Peyer's patch (tissue), 4 donors: Measurements from ENCODE around the gene SLC35D3. TPM values are rescaled to one million over a fixed set of nuclear protein-coding genes. Genes with fewer than 3 reads are reported as not detected.
"Not testable (repeated sequence)": the region's sequence is repeated elsewhere in the genome, so short reads cannot be mapped to it uniquely, and the experiment has no call there.

Experiments used
- DNase-seq, 3 donors: peaks; one replicate each; pipeline ENCODE4 v3.0.0-alpha.2; 2017 to 2019
- H3K27ac ChIP-seq, 4 donors: fragments of 200-600 bp; sonication (generic); one replicate each; pipeline ENCODE4 v1.5.1; 2016 to 2019
- H3K27me3 ChIP-seq, 2 donors: fragments of 200-600 bp; sonication (generic); one replicate each; pipeline ENCODE4 v1.5.1; 2019
- H3K36me3 ChIP-seq, 3 donors: fragments of 200-600 bp; sonication (generic); one replicate each; pipeline ENCODE4 v1.5.1; 2016 to 2019
- H3K4me1 ChIP-seq, 4 donors: fragments of 200-600 bp; sonication (generic); one replicate each; pipeline ENCODE4 v1.5.1; 2016 to 2019
- H3K4me3 ChIP-seq, 4 donors: fragments of 200-600 bp; sonication (generic); 1 replicate in 3 of 4; 2 replicates in 1 of 4; pipeline ENCODE4 v1.5.1; 2016 to 2019; ENCODE audit warnings: mild to moderate bottlenecking in 1 of 4
- H3K9me3 ChIP-seq, 4 donors: fragments of 200-600 bp; sonication (generic); one replicate each; pipeline ENCODE4 v1.5.1; 2016 to 2019; ENCODE audit warnings: mild to moderate bottlenecking in 1 of 4
- POLR2A ChIP-seq, 2 donors: fragments of 450-650 bp; IDR thresholded peaks; one replicate each; pipeline ENCODE4 v1.5.1; 2017; ENCODE audit warnings: antibody characterized with exemption in 2 of 2, mild to moderate bottlenecking in 2 of 2, moderate library complexity in 2 of 2
- total RNA-seq, 4 donors: library from RNA; depleted of rRNA; stranded (reverse); fragments of >200 nt; gene quantifications; one replicate each; pipeline ENCODE4 v1.1.0, GENCODE V29; 2016
- TF ChIP-seq, protein P1 (sequence below), 6 experiments: fragments of 450-650 bp in 4 of 6; fragments of 200-600 bp in 2 of 6; sonication (generic) in 1 of 6; IDR thresholded peaks; one replicate each; pipeline ENCODE4 v1.5.1; 2017 to 2019; ENCODE audit warnings: antibody characterized with exemption in 6 of 6, mild to moderate bottlenecking in 3 of 6, moderate library complexity in 1 of 6

SLC35D3 gene
- total RNA-seq, 4 donors from 2014 or later, result 0.47 TPM; not detected in 3

DNA sequence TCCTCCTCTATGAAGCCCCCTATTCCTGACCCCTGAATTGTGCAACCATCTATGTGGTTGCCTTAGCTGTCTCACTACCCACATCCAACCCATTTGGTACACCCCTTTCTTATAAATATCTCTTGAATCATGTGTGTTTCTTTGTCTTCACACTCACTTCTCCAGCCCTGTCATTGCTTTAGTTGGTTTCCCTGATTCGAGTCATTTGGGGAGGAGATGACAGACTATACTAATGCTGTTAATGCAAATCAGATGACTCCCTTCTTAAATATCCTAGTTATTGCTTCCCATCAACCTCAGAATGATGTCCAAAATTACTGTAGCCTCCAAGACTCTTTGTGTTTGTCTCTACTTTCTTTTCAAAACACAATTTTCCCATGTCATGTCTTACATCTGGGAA, 23.0 kb downstream of the SLC35D3 start:
- TF ChIP-seq, protein P1, sequence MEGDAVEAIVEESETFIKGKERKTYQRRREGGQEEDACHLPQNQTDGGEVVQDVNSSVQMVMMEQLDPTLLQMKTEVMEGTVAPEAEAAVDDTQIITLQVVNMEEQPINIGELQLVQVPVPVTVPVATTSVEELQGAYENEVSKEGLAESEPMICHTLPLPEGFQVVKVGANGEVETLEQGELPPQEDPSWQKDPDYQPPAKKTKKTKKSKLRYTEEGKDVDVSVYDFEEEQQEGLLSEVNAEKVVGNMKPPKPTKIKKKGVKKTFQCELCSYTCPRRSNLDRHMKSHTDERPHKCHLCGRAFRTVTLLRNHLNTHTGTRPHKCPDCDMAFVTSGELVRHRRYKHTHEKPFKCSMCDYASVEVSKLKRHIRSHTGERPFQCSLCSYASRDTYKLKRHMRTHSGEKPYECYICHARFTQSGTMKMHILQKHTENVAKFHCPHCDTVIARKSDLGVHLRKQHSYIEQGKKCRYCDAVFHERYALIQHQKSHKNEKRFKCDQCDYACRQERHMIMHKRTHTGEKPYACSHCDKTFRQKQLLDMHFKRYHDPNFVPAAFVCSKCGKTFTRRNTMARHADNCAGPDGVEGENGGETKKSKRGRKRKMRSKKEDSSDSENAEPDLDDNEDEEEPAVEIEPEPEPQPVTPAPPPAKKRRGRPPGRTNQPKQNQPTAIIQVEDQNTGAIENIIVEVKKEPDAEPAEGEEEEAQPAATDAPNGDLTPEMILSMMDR (IDR thresholded peaks at IDR 0.05), result no peak
- no peak for TF ChIP-seq POLR2A (IDR thresholded peaks at IDR 0.05)
- no peaks in the 10 kb centered on the region for H3K36me3 ChIP-seq
- no peaks in the 10 kb centered on the region for H3K27me3 ChIP-seq
- no peaks in the 10 kb centered on the region for H3K4me1 ChIP-seq
- no peaks in the 10 kb centered on the region for H3K9me3 ChIP-seq
- DNase-seq, result no peak
- no peak overlapping the region for H3K27ac ChIP-seq
- H3K4me3 ChIP-seq, result no peak overlapping the region

DNA sequence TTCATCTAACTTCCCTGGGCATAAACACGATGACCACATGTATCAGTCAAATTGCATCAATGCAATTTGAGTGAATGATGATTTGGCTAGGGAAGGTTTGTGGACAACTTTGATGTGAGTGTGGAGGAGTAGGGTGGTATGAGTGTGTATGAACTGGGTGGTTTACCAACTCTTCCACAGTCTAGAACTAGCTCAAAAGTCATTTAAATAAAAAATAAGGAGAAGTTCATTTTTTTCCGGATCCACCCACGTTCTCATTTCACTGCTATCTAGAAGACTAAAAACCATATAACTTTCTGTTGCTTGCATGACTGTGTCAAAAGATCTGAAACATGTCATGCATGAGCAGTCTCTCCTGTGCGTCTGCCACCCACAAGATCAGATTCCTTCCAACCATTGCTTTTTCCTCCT, 23.6 kb downstream of the SLC35D3 start:
- TF ChIP-seq, protein P1 (IDR thresholded peaks at IDR 0.05), result no peak
- no peak for TF ChIP-seq POLR2A (IDR thresholded peaks at IDR 0.05)
- Histone ChIP-seq H3K27me3 (no peaks in the 10 kb centered on the region), H3K4me1 (no peaks in the 10 kb centered on the region), H3K9me3 (no peaks in the 10 kb centered on the region), H3K4me3 (no peak overlapping the region), H3K27ac (no peak overlapping the region), H3K36me3 (no peaks in the 10 kb centered on the region)
- DNase-seq, result no peak

DNA sequence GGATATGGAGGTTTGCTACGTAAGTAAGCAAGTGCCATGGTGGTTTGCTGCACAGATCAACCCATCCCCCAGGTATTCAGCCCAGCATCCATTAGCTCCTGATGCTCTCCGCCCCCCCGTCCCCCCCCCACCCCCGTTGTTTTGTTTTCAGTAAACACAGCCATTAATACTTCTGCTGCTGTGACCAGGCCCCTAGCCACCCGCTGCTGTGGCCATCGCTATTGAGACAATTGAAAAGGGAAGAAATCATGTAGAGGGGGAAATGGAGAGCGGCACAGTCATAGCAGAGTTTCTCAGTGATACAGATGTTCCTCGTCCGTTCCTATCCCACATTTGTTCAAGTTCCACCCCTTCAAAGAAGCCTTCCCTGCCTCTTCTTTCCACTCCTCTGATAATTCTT, 24.9 kb downstream of the SLC35D3 start:
- H3K4me3 ChIP-seq, result no peak overlapping the region
- H3K9me3 ChIP-seq, result no peaks in the 10 kb centered on the region
- TF ChIP-seq, protein P1 (IDR thresholded peaks at IDR 0.05), result no peak
- no peak for TF ChIP-seq POLR2A (IDR thresholded peaks at IDR 0.05)
- no peaks in the 10 kb centered on the region for H3K27me3 ChIP-seq
- no peaks in the 10 kb centered on the region for H3K36me3 ChIP-seq
- no peaks in the 10 kb centered on the region for H3K4me1 ChIP-seq
- H3K27ac ChIP-seq, result no peak overlapping the region
- no peak for DNase-seq

DNA sequence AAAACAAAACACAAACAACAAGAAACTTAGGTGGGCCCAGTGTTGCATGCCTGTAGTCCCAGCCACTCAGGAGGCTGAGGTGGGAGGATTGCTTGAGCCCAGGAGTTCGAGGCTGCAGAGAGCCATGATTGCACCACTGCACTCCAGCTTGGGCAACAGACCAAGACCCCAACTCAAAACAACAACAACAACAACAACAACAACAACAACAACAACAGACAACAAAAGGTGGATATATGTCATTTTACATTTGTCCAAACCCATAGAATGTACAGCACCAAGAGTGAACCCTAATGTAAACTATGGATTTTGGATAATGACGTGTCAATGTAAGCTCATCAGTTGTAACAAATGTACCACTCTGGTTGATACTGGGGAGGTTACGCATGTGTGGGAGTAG, 27.9 kb downstream of the SLC35D3 start:
- not testable (repeated sequence) for DNase-seq, H3K4me3 ChIP-seq, H3K27me3 ChIP-seq, H3K36me3 ChIP-seq, H3K27ac ChIP-seq, H3K4me1 ChIP-seq, H3K9me3 ChIP-seq

DNA sequence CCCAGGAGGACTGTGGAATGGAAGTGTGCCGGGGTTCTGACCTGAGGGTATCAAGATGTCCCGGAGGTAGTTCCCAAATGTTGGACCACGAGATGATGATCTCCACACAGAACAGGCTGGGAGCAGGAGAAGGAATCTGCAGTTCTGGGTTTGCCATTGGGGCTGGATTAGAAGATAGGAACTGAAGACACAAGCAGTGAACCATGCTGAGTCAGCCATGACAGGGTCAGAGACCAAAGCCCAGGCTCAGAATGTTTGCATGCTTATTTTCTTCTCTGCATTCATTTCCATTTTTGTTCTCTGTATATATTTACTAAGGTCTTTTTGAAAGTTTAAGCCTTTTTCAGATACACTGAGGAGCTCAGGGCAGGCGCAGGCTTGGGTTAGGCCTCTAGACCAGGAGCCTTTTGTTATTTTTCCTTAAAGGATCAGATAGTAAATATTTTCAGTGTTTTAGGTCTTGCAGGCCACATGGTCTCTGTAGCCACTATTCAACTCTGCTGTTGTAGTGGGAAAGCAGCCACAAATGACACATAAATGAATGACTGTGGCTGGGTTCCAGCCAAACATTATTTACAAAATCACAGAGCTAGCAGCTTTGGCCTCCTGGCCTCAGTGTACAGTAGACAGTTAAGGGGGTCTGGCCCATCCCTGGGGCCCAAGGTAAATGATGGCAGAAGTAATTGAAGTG, 28.5 kb downstream of the SLC35D3 start:
- H3K4me3 ChIP-seq, result no peak overlapping the region
- H3K9me3 ChIP-seq, result no peaks in the 10 kb centered on the region
- no peak for DNase-seq
- H3K27me3 ChIP-seq, result no peaks in the 10 kb centered on the region
- no peaks in the 10 kb centered on the region for H3K36me3 ChIP-seq
- H3K4me1 ChIP-seq, result no peaks in the 10 kb centered on the region
- TF ChIP-seq, protein P1 (IDR thresholded peaks at IDR 0.05), result no peak
- TF ChIP-seq POLR2A (IDR thresholded peaks at IDR 0.05), result no peak
- no peak overlapping the region for H3K27ac ChIP-seq

DNA sequence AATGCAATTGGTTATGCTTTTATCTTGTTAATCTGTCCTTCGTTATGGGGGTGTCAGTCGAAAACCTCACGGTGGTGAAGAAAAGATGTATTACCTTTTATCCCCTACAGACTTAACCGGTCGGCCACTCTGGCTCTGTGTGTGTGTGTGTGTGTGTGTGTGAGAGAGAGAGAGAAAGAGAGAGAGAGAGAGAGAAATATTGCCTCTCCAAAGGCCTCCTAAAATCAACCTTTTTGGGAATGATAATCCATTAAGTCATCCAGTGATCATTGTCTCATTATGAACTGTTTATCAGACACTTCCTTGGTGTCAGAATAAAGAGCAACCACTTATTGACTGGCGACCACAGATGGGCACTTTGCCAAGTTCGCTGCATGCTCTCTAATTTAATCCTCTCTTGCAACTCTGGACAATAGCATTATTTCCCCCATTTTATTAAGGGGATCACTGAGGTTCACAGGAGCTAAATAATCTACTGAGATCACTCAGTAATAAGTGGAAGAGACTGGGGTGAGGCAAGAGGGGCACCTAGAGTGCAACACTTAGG, 30.7 kb downstream of the SLC35D3 start:
- H3K4me1 ChIP-seq, result no peaks in the 10 kb centered on the region
- no peaks in the 10 kb centered on the region for H3K36me3 ChIP-seq
- no peak overlapping the region for H3K27ac ChIP-seq
- DNase-seq, result no peak
- no peak for TF ChIP-seq POLR2A (IDR thresholded peaks at IDR 0.05)
- TF ChIP-seq, protein P1 (IDR thresholded peaks at IDR 0.05), result no peak
- H3K9me3 ChIP-seq, result no peaks in the 10 kb centered on the region
- H3K4me3 ChIP-seq, result no peak overlapping the region
- no peaks in the 10 kb centered on the region for H3K27me3 ChIP-seq
